ENCODE results near the gene ARF1.

The ARF1 gene

GRCh38 chr1:228042508-228042907, 40.0 kb upstream of the ARF1 start:
- Histone ChIP-seq H3K36me3 (ENCODE audit: control insufficient read depth, low read depth, low read length) (no peaks in the 10 kb centered on the region), H3K27ac (ENCODE audit: low read length) (no peak overlapping the region), H3K4me3 (ENCODE audit: low read length) (no peak overlapping the region), H3K9ac (ENCODE audit: low read length) (no peak overlapping the region), H3K27me3 (ENCODE audit: control insufficient read depth, insufficient read depth, low read length) (peaks cover 59% of the 10 kb centered on the region), H3K9me3 (ENCODE audit: control insufficient read depth, low read depth, low read length) (no peaks in the 10 kb centered on the region), H3K4me1 (ENCODE audit: control insufficient read depth, low read depth, low read length) (peaks cover 3% of the 10 kb centered on the region)

GRCh38 chr1:228043281-228043848, 39.1 kb upstream of the ARF1 start:
- Histone ChIP-seq H3K4me3 (ENCODE audit: low read length) (no peak overlapping the region), H3K9me3 (ENCODE audit: control insufficient read depth, low read depth, low read length) (no peaks in the 10 kb centered on the region), H3K9ac (ENCODE audit: low read length) (no peak overlapping the region), H3K4me1 (ENCODE audit: control insufficient read depth, low read depth, low read length) (peaks cover 2% of the 10 kb centered on the region), H3K27me3 (ENCODE audit: control insufficient read depth, insufficient read depth, low read length) (peaks cover 50% of the 10 kb centered on the region), H3K27ac (ENCODE audit: low read length) (no peak overlapping the region), H3K36me3 (ENCODE audit: control insufficient read depth, low read depth, low read length) (no peaks in the 10 kb centered on the region)

- H3K36me3 ChIP-seq (ENCODE audit: control insufficient read depth, low read depth, low read length), result no peaks in the 10 kb centered on the region
- peaks cover 34% of the 10 kb centered on the region for H3K27me3 ChIP-seq (ENCODE audit: control insufficient read depth, insufficient read depth, low read length)
- H3K4me1 ChIP-seq (ENCODE audit: control insufficient read depth, low read depth, low read length), result no peaks in the 10 kb centered on the region
- H3K4me3 ChIP-seq (ENCODE audit: low read length), result no peak overlapping the region
- no peak overlapping the region for H3K9ac ChIP-seq (ENCODE audit: low read length)
- H3K9me3 ChIP-seq (ENCODE audit: control insufficient read depth, low read depth, low read length), result no peaks in the 10 kb centered on the region
- no peak overlapping the region for H3K27ac ChIP-seq (ENCODE audit: low read length)
Observed at GRCh38 chr1:228044961-228045360, 37.5 kb upstream of the ARF1 start.

- Histone ChIP-seq H3K9ac (ENCODE audit: low read length) (no peak overlapping the region), H3K9me3 (ENCODE audit: control insufficient read depth, low read depth, low read length) (no peaks in the 10 kb centered on the region), H3K27me3 (ENCODE audit: control insufficient read depth, insufficient read depth, low read length) (peaks cover 31% of the 10 kb centered on the region), H3K27ac (ENCODE audit: low read length) (no peak overlapping the region), H3K4me1 (ENCODE audit: control insufficient read depth, low read depth, low read length) (no peaks in the 10 kb centered on the region), H3K4me3 (ENCODE audit: low read length) (no peak overlapping the region), H3K36me3 (ENCODE audit: control insufficient read depth, low read depth, low read length) (no peaks in the 10 kb centered on the region)
Observed at GRCh38 chr1:228045405-228045804, 37.1 kb upstream of the ARF1 start.

GRCh38 chr1:228045871-228046270, 36.6 kb upstream of the ARF1 start:
- H3K9ac ChIP-seq (ENCODE audit: low read length), result no peak overlapping the region
- H3K36me3 ChIP-seq (ENCODE audit: control insufficient read depth, low read depth, low read length), result no peaks in the 10 kb centered on the region
- peaks cover 31% of the 10 kb centered on the region for H3K27me3 ChIP-seq (ENCODE audit: control insufficient read depth, insufficient read depth, low read length)
- no peaks in the 10 kb centered on the region for H3K4me1 ChIP-seq (ENCODE audit: control insufficient read depth, low read depth, low read length)
- H3K27ac ChIP-seq (ENCODE audit: low read length), result no peak overlapping the region
- H3K4me3 ChIP-seq (ENCODE audit: low read length), result no peak overlapping the region
- H3K9me3 ChIP-seq (ENCODE audit: control insufficient read depth, low read depth, low read length), result no peaks in the 10 kb centered on the region

- Histone ChIP-seq H3K27me3 (ENCODE audit: control insufficient read depth, insufficient read depth, low read length) (peaks cover 30% of the 10 kb centered on the region), H3K9ac (ENCODE audit: low read length) (no peak overlapping the region), H3K36me3 (ENCODE audit: control insufficient read depth, low read depth, low read length) (no peaks in the 10 kb centered on the region), H3K4me3 (ENCODE audit: low read length) (no peak overlapping the region), H3K4me1 (ENCODE audit: control insufficient read depth, low read depth, low read length) (no peaks in the 10 kb centered on the region), H3K27ac (ENCODE audit: low read length) (no peak overlapping the region), H3K9me3 (ENCODE audit: control insufficient read depth, low read depth, low read length) (no peaks in the 10 kb centered on the region)
Observed at GRCh38 chr1:228046421-228047182, 35.9 kb upstream of the ARF1 start.

GRCh38 chr1:228047183-228047466, 35.4 kb upstream of the ARF1 start:
- Histone ChIP-seq H3K9me3 (ENCODE audit: control insufficient read depth, low read depth, low read length) (no peaks in the 10 kb centered on the region), H3K4me3 (ENCODE audit: low read length) (no peak overlapping the region), H3K36me3 (ENCODE audit: control insufficient read depth, low read depth, low read length) (no peaks in the 10 kb centered on the region), H3K9ac (ENCODE audit: low read length) (no peak overlapping the region), H3K27ac (ENCODE audit: low read length) (no peak overlapping the region), H3K27me3 (ENCODE audit: control insufficient read depth, insufficient read depth, low read length) (peaks cover 30% of the 10 kb centered on the region), H3K4me1 (ENCODE audit: control insufficient read depth, low read depth, low read length) (no peaks in the 10 kb centered on the region)

GRCh38 chr1:228048120-228048519, 34.4 kb upstream of the ARF1 start:
- Histone ChIP-seq H3K36me3 (ENCODE audit: control insufficient read depth, low read depth, low read length) (no peaks in the 10 kb centered on the region), H3K9me3 (ENCODE audit: control insufficient read depth, low read depth, low read length) (no peaks in the 10 kb centered on the region), H3K27ac (ENCODE audit: low read length) (no peak overlapping the region), H3K4me3 (ENCODE audit: low read length) (no peak overlapping the region), H3K4me1 (ENCODE audit: control insufficient read depth, low read depth, low read length) (no peaks in the 10 kb centered on the region), H3K27me3 (ENCODE audit: control insufficient read depth, insufficient read depth, low read length) (peaks cover 30% of the 10 kb centered on the region), H3K9ac (ENCODE audit: low read length) (no peak overlapping the region)

- H3K9ac ChIP-seq (ENCODE audit: low read length), result no peak overlapping the region
- H3K9me3 ChIP-seq (ENCODE audit: control insufficient read depth, low read depth, low read length), result no peaks in the 10 kb centered on the region
- peaks cover 31% of the 10 kb centered on the region for H3K27me3 ChIP-seq (ENCODE audit: control insufficient read depth, insufficient read depth, low read length)
- no peak overlapping the region for H3K4me3 ChIP-seq (ENCODE audit: low read length)
- H3K27ac ChIP-seq (ENCODE audit: low read length), result no peak overlapping the region
- no peaks in the 10 kb centered on the region for H3K4me1 ChIP-seq (ENCODE audit: control insufficient read depth, low read depth, low read length)
- H3K36me3 ChIP-seq (ENCODE audit: control insufficient read depth, low read depth, low read length), result no peaks in the 10 kb centered on the region
Observed at GRCh38 chr1:228048659-228049298, 33.7 kb upstream of the ARF1 start.

- Histone ChIP-seq H3K36me3 (ENCODE audit: control insufficient read depth, low read depth, low read length) (no peaks in the 10 kb centered on the region), H3K9me3 (ENCODE audit: control insufficient read depth, low read depth, low read length) (no peaks in the 10 kb centered on the region), H3K4me3 (ENCODE audit: low read length) (no peak overlapping the region), H3K27me3 (ENCODE audit: control insufficient read depth, insufficient read depth, low read length) (peaks cover 31% of the 10 kb centered on the region), H3K27ac (ENCODE audit: low read length) (no peak overlapping the region), H3K9ac (ENCODE audit: low read length) (no peak overlapping the region), H3K4me1 (ENCODE audit: control insufficient read depth, low read depth, low read length) (no peaks in the 10 kb centered on the region)
Observed at GRCh38 chr1:228050571-228051231, 31.8 kb upstream of the ARF1 start.

GRCh38 chr1:228058172-228058948, 24.1 kb upstream of the ARF1 start:
- no peak overlapping the region for H3K4me3 ChIP-seq (ENCODE audit: low read length)

More at GRCh38 chr1:228058172-228058948, 24.1 kb upstream of the ARF1 start:
- Histone ChIP-seq H3K27ac (ENCODE audit: low read length) (no peak overlapping the region), H3K4me1 (ENCODE audit: control insufficient read depth, low read depth, low read length) (no peaks in the 10 kb centered on the region), H3K9me3 (ENCODE audit: control insufficient read depth, low read depth, low read length) (no peaks in the 10 kb centered on the region), H3K27me3 (ENCODE audit: control insufficient read depth, insufficient read depth, low read length) (peaks cover 85% of the 10 kb centered on the region), H3K36me3 (ENCODE audit: control insufficient read depth, low read depth, low read length) (no peaks in the 10 kb centered on the region), H3K9ac (ENCODE audit: low read length) (no peak overlapping the region)
